Subcutaneous adipose tissue (tissue), 4 donors: Measurements from ENCODE around the gene RNH1. TPM values are rescaled to one million over a fixed set of nuclear protein-coding genes. Genes with fewer than 3 reads are reported as not detected.

ENCODE experiments used
- total RNA-seq, 4 donors: library from RNA; depleted of rRNA; stranded (reverse); fragments of >200 nt; gene quantifications; one replicate each; pipeline ENCODE4 v1.1.0, GENCODE V29; 2016
- TF ChIP-seq, protein P1 (sequence below): fragments of 450-650 bp; IDR thresholded peaks from one replicate; pipeline ENCODE4 v1.5.1; 2016; ENCODE audit warnings: low read depth, mild to moderate bottlenecking, control low read depth, antibody characterized with exemption, moderate library complexity

RNH1 gene
- total RNA-seq, 4 donors from 2014 or later: 108 to 290 (median 245) TPM

DNA sequence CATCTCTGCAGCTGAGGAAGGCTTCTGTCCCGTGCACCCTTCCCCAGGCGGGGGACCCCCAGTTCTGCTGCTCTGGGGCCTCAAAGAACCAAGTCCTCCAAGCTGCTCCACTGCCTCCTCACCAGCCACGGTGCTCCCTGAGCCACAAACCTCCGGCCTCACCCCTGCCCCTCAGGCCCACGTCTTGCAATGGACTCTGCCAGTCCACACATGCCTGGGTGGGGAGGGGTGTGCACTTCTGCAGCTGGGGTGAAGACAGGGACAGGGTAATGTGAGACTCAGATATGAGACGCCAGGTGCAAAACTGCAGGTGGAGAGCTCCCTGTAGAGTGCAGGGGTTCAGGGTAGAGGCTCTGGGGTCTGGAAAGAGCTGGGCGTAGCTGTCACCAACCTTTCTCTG, 60.2 kb downstream of the RNH1 start:
- TF ChIP-seq, protein P1, sequence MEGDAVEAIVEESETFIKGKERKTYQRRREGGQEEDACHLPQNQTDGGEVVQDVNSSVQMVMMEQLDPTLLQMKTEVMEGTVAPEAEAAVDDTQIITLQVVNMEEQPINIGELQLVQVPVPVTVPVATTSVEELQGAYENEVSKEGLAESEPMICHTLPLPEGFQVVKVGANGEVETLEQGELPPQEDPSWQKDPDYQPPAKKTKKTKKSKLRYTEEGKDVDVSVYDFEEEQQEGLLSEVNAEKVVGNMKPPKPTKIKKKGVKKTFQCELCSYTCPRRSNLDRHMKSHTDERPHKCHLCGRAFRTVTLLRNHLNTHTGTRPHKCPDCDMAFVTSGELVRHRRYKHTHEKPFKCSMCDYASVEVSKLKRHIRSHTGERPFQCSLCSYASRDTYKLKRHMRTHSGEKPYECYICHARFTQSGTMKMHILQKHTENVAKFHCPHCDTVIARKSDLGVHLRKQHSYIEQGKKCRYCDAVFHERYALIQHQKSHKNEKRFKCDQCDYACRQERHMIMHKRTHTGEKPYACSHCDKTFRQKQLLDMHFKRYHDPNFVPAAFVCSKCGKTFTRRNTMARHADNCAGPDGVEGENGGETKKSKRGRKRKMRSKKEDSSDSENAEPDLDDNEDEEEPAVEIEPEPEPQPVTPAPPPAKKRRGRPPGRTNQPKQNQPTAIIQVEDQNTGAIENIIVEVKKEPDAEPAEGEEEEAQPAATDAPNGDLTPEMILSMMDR: no peak

DNA sequence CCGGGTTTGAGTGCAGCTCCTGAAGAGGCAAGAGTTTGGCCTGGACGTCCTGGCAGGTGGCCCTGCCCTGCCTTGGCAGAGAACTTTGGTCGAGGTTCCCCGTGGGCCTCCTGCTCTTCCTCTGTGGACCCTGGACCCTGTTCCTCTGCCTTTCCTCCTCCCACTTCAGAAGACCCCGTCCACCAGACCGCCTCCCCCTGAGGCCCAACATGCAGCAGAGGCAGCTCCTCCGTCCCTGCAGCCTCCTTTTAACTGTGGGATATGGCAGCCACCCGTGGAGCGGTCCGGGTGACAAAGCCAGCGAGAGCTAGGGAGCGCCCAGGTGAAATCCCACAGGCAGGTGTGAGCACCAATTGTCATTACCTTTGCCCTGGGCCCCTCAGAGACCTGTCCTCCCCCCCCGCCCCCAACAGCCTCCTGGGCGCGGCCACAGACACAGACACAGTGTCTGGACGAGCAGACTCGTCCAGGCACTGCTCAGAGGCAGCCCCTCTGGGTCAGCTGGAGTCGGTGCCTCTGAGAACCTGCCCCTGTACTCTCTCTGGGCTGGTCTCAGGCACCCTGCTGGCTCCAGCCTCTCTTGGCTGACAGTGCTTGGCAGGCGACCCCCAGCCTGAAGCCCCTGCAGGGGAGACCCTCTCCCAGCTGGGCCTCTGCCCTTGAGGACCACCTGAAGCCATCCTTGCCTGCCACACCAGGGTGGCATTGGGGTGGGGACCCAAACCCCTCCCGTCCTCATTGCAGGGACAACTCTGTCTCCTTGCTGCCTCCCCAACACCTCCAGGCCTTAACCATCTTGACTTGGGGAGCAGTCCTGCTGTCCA, 61.1 kb downstream of the RNH1 start:
- TF ChIP-seq, protein P1: no peak

Other genes starting within 250 kb of the RNH1 start
- gene NLRP6, start 228.8 kb downstream of the RNH1 start, total RNA-seq: 1 to 10 TPM in 1 of 4 donors, under 1 TPM in 2, not detected in 1; 0.19 to 1.9 (median 0.66) TPM
- 10 to 100 TPM in 3 of 4 donors, 1 to 10 TPM in 1; 3.8 to 26.9 (median 12.5) TPM for gene PGGHG, start 218.1 kb downstream of the RNH1 start, total RNA-seq
- gene IFITM5, start 207.7 kb downstream of the RNH1 start, total RNA-seq: not detected
- gene IFITM2, start 199.4 kb downstream of the RNH1 start, total RNA-seq: 100 to 1,000 TPM; 116 to 171 (median 144) TPM
- 100 to 1,000 TPM; 123 to 199 (median 149) TPM for gene IFITM1, start 193.2 kb downstream of the RNH1 start, total RNA-seq
- gene IFITM3, start 186.4 kb downstream of the RNH1 start, total RNA-seq: 100 to 1,000 TPM; 141 to 257 (median 163) TPM
- gene B4GALNT4, start 137.7 kb downstream of the RNH1 start, total RNA-seq: under 1 TPM in 1 of 4 donors, not detected in 3; 0.22 TPM
- gene PKP3, start 113.0 kb downstream of the RNH1 start, total RNA-seq: 1 to 10 TPM in 2 of 4 donors, under 1 TPM in 2; 0.33 to 2.8 (median 1.3) TPM
- 10 to 100 TPM; 18.3 to 43.4 (median 38.0) TPM for gene SIGIRR, start 92.2 kb downstream of the RNH1 start, total RNA-seq
- 1 to 10 TPM in 1 of 4 donors, under 1 TPM in 3; 0.44 to 1.5 (median 0.63) TPM for gene ANO9, start 65.2 kb downstream of the RNH1 start, total RNA-seq
- 10 to 100 TPM; 19.1 to 77.6 (median 26.2) TPM for gene PTDSS2, start 57.0 kb downstream of the RNH1 start, total RNA-seq
- gene HRAS, start 28.3 kb upstream of the RNH1 start, total RNA-seq: 10 to 100 TPM; 33.7 to 53.3 (median 39.9) TPM
- gene LRRC56, start 30.3 kb upstream of the RNH1 start, total RNA-seq: under 1 TPM in 1 of 4 donors, not detected in 3; 0.38 TPM
- gene LMNTD2, start 53.5 kb upstream of the RNH1 start, total RNA-seq: 1 to 10 TPM in 2 of 4 donors, under 1 TPM in 2; 0.65 to 2.4 (median 1.0) TPM
- 1 to 10 TPM in 3 of 4 donors, under 1 TPM in 1; 0.49 to 7.6 (median 4.5) TPM for gene RASSF7, start 53.7 kb upstream of the RNH1 start, total RNA-seq
- 10 to 100 TPM in 3 of 4 donors, 1 to 10 TPM in 1; 9.0 to 28.4 (median 12.6) TPM for gene PHRF1, start 69.2 kb upstream of the RNH1 start, total RNA-seq
- gene IRF7, start 108.7 kb upstream of the RNH1 start, total RNA-seq: 10 to 100 TPM in 3 of 4 donors, 1 to 10 TPM in 1; 3.6 to 40.9 (median 17.0) TPM
- not detected for gene CDHR5, start 117.7 kb upstream of the RNH1 start, total RNA-seq
- gene SCT, start 119.9 kb upstream of the RNH1 start, total RNA-seq: not detected
- gene DRD4, start 130.0 kb upstream of the RNH1 start, total RNA-seq: under 1 TPM in 1 of 4 donors, not detected in 3; 0.66 TPM
- 10 to 100 TPM; 14.0 to 28.4 (median 18.4) TPM for gene DEAF1, start 188.0 kb upstream of the RNH1 start, total RNA-seq
- gene TMEM80, start 188.6 kb upstream of the RNH1 start, total RNA-seq: 10 to 100 TPM in 3 of 4 donors, 1 to 10 TPM in 1; 8.8 to 32.8 (median 16.3) TPM
- 10 to 100 TPM in 2 of 4 donors, 1 to 10 TPM in 2; 3.8 to 20.0 (median 9.7) TPM for gene EPS8L2, start 199.0 kb upstream of the RNH1 start, total RNA-seq
- gene TALDO1, start 240.2 kb upstream of the RNH1 start, total RNA-seq: 100 to 1,000 TPM; 237 to 459 (median 293) TPM